HG03457 (cell line): ENCODE measurements around the gene AHNAK2.
"Not testable (repeated sequence)": the region's sequence is repeated elsewhere in the genome, so short reads cannot be mapped to it uniquely, and the experiment has no call there.

Source experiments
- ATAC-seq: cut with Tn5 transposase; IDR thresholded peaks from one replicate; pipeline ENCODE4 v1.9.1; 2021; ENCODE audit warnings: moderate number of reproducible peaks; ENCODE audit not compliant: unreplicated experiment

Gene AHNAK2

DNA sequence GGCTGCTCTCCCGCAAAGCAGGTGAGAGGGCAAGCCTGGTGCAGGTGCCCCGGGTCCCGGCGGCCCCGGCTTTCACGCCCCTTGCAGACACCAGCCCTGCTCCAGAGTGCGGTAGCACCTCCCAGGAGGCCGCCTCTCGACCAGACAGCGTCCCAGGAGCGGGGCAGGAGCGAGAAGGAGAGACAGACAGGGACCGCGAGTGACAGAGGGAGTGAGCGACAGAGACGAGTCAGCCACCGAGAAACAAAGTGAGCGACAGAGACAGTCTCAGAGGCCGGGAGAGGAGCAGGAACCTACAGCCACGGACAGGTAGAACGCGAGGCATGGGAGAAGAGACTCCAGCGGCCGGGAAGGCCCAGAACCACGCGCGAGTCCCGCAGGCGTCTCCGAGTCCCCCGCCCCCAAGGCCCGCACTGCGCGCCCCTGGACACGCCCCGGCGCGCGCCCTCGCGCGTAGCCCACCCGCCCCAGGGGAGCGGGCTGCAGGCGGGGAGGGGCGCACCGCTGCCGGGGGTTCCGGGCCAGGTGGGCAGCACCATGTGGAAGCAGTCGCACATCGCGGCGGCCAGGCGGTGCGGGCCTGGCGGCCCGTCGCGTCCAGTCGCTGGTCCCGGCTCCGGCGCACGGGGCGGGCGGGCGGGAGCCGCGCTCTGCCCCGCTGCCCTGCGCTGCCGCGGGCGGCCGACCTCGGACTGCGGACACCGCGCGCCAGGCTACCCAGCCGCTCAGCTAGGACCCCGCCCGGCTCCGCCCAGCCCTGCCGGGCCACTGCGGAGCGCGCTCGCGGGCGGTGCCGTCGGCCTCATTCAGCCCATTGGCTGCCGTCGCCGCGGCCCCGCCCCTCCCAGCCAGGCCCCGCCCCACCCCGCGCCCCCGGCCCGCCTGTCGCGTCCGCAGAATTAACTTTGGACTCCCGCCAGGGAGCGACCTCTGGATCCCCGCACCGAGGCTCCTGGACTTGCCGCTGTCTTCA is at the start of gene AHNAK2:
AHNAK2 (minus strand) TSS at position 694 of the 973 bp plus-strand sequence; CDS start at position 557, 137 bp downstream.
- ATAC-seq: no peak

DNA sequence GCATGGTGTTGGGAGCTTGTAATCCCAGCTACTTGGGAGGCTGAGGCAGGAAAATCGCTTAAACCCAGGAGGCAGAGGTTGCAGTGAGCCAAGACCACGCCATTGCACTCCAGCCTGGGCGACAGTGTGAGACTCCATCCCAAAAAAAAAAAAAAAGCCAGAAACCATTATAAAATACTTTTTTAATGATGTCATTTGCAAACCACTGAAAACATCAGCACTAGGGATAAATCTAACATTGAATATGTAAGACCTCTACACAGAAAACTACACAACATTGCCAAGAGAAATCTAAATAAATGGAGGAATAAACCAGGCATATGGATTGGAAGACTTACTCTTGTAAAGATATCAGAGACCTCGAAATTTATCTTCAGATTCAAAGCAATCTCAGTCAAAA is 49.5 kb upstream of the AHNAK2 start:
- not testable (repeated sequence) for ATAC-seq

- ATAC-seq: no peak
These were observed 48.8 kb upstream of the AHNAK2 start for GRCh38 chr14:105026802-105027563.

GRCh38 chr14:105026033-105026785 is 48.0 kb upstream of the AHNAK2 start:
- ATAC-seq: no peak

GRCh38 chr14:105025429-105025828 is 47.3 kb upstream of the AHNAK2 start:
- ATAC-seq: no peak

- ATAC-seq: no peak
These were observed 45.8 kb upstream of the AHNAK2 start for GRCh38 chr14:105023791-105024480.

- no peak for ATAC-seq
These were observed 45.0 kb upstream of the AHNAK2 start for GRCh38 chr14:105023144-105023543.

- no peak for ATAC-seq
These were observed 44.1 kb upstream of the AHNAK2 start for GRCh38 chr14:105022276-105022670.

DNA sequence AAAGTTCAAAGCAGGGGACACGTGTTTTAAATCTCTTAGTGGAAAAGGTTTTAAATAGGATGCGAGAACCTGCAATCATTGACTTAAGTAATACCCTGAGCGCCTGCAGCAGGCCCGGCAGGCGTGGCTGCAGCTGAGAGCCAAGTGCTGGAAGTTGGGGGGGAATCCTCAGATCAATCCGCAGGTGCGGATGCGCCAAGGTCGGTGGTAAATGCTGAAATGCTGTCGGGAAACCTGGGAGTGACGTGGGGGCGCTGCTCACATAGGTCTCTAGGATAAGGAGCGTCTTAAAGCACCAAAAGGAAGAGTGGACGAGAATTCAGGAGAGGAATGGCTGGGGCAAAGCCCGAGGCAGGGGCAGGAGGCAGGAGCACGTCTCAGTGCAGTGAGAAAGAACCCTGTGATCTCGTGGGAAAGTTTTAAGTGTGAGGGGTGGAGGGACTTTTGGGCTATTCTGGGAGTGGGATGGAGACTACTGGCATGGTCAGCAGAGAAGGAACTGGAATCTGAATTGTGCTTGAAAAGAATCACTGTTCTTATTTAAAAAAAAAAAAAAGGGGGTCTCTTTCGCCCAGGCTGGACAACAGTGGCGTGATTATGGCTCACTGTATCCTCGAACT is 43.6 kb upstream of the AHNAK2 start:
- ATAC-seq: peak; percentile 1

DNA sequence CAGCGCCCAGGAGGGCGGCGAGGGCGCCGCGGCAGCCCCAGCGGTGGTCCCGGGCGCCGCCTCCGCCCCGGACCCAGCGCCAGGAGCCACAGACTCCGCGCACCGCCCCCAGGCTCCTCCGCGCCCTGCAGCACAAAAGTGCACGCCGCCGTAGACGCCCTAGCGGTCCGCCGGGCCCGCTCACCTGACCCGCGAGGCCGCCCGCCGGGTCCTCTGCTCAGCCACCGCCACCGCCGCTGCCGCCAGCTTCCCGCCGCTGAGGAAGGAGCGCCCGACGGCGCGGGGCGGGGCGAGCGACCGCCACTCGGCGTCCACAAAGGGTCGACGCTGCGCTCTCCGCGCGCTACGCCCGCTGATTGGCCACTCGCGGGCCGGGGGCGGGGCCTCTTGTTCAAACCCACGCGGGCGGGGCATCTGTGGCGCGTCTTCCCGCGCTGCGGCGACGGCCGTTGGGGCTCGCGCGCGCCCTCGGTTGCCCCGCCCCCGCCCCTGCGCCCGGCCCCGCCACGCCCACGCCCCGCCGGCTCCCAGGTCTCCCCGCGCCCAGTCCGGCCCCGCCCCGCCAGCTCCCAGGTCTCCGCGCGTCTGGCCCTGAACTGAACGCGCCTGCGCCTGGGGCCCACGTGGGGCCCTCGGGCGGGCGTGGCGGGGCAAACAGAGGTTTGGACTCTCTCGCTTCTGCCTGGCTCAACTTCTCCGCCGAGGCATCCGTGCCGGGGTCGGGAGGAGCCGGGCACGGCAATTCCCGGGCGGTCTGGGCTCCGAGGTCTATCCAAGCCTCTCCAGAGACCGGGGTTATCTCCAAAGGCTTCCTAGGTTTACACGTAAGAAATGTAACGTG is 42.9 kb upstream of the AHNAK2 start, which contains the start of gene CDCA4:
CDCA4 (minus strand) TSS at position 269 of the 841 bp plus-strand sequence. CDS start 9,154 bp downstream, outside the sequence.
- peak; percentile 61 for ATAC-seq

GRCh38 chr14:105019861-105020814 is 42.0 kb upstream of the AHNAK2 start:
- ATAC-seq: peak; percentile 7

- no peak for ATAC-seq
These were observed 40.2 kb upstream of the AHNAK2 start for GRCh38 chr14:105018414-105018813.

- no peak for ATAC-seq
These were observed 37.7 kb upstream of the AHNAK2 start for GRCh38 chr14:105015905-105016304.

- ATAC-seq: no peak
These were observed 37.1 kb upstream of the AHNAK2 start for GRCh38 chr14:105015242-105015641.

DNA sequence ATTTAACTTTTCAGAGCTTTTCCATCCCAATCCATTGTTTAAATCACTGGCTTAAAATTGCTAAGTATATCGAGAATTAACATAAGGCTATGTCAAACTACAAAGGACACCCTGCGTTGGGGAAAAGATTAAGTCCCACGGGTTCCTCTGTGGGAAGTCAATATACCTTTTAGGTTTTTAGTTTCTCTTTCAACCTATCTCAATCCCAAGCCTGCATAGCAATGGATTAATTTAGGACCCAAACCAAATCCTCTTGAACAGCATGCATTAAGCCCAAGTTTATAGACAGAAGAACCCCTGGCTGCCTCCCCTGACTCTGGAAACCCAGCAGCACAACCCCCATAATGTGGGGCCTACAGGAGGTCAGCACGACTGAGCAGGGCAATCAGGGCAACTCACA is 36.5 kb upstream of the AHNAK2 start:
- ATAC-seq: no peak

DNA sequence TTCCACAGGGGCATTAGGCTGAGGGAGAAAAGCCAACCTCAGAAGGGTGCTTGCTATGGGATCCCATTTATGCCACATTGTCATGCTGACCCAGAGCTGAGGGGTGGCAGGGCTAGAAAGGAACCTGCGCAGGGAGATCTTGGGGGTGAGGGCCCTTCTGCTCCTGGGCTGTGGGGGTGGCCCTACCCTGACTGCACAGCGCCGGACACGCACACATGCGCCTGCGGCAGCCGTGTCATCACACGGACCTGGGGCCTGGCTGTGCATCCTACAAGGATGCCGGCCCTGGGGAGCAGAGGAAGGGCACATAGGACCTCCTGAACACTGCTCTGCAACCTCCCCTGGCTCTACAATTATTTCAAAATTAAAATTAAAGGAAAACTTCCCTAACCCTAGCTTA is 35.9 kb upstream of the AHNAK2 start:
- no peak for ATAC-seq

DNA sequence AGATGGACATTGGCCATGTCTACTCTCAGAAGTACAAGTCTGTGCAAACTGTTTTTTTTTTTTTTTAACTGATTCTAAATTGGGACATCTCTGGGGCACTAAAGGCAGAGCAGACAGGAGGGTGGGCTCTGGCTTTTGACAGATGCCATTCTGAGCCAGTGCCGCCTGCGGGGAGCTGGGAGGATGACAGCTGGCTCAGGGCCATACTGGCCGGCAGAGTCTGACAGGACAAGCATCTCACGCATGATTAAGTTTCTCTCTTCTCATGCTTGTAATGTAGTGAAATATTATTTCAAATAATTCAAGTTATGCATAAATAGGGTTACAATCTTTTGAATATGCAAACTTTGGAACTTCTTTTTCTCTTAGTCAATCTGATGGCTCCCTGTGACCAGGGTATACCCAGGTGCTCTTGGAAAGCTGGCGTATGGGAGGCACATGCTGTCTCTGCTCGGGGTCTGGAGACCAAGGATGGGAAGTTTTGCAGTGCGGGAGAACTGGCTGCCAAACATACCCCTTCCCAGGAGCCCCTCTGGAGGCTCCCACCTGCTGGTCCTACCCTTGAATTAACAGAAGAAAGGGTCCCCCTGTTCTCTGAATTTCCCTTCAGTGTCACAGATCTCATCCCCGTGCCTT is 35.1 kb upstream of the AHNAK2 start:
- no peak for ATAC-seq
